ENCODE results near the gene ENAH. TPM values are rescaled to one million over a fixed set of nuclear protein-coding genes. Genes with fewer than 3 reads are reported as not detected.

ENAH gene
- total RNA-seq, 1 donor from 2014 or later = 73.5 TPM

DNA sequence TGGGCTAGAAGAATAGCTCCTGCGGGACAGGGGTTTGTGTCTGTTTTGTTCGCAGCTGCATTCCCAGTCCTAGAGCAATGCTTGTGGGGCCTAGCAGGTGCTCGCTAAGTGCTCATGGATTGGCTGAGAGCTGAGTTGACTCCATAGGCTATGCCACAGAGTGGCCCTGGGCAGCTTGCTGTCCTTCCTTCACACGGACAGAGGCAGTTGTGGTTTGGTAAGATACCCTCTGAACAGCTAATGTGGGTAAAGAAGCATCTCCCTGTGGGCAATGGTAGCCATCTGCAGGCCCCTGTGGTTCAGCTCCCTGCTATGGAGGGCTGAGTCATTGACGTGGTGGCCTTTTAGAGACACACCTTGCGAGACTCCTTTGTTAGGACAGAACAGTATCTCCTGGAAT, 201.6 kb downstream of the ENAH start:
- DNase-seq = no peak

DNA sequence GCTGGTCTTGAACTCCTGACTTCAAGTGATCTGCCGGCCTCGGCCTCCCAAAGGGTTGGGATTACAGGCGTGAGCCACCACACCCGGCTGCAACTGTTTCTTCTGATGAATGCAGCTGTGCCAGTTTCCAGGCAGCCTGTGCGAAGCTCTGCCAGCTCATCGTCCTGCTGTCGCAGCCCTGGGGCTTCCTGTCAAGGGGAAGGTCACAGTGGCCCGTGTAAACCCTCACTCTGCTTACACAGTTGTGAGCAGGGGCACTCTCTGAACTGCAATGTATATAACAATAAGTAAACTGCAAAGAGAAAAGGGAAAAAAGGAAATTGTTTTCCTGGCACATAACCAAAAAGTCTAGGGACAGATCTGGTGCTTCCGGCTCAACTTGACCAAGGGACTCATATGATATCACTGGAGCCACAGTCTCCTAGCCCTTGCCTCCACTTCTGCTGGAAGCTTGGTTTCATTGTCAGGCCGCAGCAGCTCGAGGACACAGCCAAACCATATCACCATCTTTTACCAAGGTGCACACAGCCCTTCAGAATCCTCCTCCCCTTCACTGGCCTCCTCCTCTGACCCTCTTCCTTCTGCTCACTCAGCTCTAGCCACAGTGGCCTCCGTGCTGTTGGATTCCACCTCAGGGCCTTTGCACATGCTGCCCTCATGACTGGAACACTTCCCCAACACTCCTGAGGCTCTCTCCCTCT, 202.3 kb downstream of the ENAH start:
- no peak for DNase-seq

DNA sequence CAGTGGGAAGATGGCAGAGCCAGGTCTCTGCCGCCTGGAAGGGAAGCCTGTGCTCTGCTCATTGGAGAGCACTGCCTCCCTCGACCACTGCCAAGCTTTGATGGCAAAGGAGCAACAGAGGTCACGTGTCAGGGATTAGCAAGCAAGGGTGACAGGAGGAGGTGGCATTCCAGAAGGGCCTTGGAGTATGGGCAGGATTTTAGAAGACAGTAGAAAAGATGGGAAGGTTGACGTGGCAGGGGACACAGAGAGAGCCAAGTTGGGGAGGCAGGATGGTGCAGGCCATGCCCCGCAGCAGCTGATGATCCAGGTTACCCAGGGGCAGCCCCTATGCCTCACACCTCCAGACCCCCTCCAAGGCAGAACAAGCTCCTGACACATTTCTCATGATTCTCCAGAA, 203.1 kb downstream of the ENAH start:
- DNase-seq = no peak

DNA sequence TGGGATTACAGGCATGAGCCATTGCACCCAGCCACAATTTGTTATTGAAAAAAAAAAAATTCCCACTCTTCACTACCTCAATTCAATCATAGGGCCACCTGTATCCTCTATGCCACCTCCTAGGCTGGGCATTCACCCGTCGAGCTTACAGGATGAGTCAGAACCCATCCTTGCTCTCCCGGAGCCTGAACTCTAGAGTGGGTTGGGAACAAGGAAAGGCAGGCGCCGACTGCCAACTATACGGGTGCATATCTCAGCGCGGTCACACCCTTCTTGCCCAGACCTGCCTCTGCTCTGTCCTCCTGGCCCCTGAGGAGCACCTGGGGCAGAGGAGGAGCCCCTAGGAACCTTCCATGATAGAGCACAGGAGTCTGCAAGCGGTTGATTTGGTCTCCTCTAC, 203.7 kb downstream of the ENAH start:
- no peak for DNase-seq

DNA sequence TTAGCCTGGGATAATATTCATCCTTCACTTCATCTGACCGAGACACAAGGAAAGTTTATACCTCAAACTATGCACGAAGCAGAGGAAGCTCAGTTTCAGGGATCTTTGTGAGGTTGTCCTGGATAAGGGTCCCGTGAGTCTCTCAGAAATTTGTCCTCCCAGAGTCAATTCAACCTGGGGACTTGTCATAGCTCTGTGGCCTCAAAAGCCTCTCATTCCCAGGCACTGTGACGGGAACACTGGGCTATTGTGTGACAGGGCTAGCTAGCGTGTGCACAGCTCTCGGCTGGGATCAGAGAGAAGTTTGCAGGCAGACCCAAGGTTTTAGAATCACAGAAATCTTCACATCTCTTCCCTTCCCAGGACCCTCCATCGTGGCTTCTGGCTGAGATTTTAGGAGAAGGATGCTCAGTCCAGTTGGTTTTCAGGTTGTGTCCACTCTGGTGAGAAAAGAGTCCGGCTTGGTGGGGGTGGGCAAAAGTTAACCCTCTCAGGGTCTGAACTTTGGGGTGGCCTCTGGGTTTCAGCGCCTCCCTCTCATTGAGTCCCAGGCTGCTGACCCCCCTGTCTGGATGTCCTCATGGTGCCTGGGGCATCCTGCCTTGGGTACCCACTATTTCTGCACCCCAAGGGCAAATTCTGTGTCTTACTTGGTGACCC, 204.6 kb downstream of the ENAH start:
- peak; percentile 16 for DNase-seq

DNA sequence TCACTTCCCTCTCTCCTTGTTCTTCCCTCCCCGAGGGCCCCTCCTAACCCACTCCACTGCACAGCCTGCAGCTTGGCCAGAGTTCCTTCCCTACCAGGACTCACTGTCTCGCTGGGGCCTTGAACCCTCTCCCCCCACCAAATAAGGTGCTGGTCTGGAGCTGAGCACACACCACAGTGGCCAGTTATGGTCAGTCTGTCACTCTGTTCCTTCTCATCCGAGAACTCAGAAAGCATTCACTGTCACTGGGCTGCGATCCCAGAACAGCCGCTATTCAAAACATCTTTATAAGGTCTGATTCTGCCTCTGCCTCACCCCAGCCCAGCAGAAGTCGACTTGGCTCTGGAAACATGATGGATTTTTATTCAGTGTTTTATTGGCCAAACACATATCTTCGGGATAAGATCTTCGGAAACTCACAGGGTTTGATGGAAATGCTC, 205.3 kb downstream of the ENAH start:
- DNase-seq = peak; percentile 63

DNA sequence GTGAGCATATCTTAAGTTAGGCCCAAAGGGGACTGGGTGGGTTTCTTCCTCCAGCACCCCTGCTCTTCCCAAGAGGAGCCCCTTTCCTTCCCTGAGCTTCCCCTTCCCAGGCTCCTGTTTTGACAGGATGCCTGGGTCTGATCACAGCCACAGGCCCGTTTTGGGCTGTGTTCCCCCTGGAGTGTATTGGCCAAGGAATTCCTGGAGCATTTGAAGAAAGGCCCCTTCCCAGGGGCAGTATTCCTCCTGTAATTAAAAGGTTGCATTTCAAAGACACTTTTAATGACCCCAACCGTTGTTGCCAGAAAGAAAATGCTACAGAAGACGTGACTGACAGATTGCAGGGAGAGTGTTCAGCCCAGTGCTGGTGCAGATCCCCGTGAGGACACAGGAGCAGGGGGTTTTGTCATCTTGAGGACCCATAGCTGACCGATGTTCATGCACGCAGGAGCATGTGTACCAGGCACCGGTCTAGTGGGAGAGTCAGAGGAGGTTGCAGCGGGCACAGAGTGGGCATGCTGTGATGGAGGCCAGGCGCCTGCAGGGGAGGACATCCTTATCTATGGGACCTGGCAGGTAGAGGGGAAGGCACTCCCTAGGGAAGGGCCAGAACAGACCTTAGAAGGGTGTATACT, 205.8 kb downstream of the ENAH start:
- DNase-seq = no peak

DNA sequence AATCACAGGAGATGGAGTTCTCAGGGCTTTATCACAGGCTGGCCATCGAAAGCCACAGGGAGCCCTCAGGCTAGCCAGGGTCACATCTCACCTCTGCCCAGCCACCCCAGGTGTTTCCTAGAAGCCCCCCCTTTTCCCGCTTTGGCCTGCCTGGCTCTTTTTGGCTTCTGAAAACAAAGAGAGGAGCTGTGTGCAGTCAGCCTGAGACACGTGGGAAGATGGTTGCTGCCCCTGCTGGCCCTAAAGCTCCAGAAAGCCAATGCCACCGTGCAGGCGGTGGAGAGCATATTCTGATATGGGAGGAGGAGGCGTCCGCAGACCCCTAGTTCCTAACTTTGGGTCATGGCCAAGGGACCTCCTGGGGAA, 206.3 kb downstream of the ENAH start:
- DNase-seq = no peak

DNA sequence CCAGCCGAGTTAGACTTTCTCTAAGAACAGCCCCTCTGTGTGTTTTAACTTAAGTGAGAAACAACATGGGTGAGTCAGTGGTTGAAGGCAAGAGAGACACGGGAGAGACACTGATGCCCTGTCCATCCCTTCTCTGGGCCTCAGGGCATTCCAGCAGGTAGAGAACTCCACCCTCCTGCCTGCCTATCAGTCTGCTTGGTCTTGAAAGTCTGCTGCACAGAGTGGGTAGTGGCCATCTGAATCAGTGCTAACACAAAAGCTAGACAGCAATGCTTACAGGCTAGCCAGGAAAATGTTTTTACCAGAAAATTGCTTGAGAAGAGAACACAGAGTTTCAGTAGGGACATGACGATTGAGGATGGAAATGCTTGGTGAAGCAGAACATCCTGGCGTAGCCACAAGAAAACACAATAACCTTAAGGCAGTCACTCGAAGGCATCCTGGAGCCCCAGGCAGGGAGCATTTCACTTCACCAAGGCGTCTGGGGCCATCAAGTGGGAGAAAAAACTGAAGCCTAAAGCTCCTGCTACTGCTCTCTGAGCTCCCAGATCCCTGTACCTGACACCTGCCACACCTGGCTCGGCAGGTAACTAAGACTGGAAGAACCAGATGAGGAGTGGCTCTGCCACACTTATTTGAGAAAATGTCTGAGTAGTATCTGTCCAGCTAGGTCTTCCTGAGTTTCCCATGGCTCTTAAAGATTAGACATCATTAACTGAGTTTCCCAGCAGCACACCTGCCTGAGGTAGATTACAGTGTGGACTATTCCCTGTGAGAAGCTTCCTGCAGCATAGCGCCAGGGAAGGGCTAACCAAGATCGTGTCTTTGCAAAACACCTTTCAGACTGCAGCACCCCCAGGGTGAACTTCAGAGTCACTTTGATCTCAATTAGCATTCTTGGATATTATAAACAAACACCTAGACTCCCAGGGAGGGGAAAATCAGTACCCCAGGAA, 207.0 kb downstream of the ENAH start:
- no peak for DNase-seq

DNA sequence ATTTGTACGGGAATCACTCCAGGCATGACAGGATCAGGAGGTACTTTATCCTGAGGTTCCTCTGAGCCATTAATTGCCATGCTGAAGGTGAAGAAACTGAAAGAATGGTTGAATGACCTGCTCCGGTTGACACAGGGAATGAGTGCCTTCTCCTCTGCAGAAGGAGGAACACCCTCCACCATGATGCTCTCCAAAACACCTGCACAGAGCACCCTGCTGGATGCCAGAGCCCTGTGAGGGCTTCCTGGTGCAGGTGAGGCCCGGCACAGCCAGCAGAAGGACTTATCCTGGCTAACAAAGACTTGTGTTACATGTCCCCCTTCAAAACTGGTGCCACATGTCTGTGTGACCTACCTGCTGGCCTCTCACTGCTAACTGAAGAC, 210.8 kb downstream of the ENAH start:
- DNase-seq = no peak

DNA sequence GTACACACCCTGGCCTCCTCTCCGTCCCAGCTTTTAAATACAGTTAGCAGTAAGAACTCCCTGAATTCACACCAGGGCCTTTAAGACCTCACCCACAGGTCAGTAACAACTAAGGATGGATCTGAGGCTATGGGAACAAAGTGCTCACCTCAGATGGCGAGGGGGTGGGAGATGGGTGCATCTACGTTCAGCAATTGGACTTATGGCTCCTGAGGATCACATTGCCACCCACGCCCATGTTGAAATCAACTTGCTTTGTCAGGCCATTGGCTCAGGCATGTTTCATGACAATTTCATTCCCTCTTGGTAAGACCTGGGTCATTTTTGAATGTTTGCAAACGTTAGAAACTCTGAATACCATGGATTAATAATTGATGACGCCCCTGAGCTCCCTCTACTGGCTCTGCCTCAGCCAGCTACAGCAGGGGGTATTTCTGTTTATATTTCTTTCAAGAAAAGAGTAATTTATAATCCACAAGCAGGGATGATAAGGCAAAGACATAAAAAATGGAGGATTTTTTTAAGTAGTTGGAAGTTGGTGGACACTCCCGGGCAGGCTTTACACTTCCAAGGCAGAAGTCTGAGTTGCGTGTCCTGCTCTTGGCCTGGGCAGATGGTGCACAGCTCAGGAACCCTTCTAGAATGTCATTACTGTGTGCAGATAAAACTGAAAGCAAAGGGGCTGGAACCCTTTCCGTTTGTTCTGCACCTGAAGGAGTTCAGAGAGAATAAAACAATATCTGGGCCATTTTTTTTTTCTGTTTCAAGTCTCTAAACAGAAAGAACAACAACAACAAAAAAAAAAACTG, 211.4 kb downstream of the ENAH start:
- DNase-seq = no peak

DNA sequence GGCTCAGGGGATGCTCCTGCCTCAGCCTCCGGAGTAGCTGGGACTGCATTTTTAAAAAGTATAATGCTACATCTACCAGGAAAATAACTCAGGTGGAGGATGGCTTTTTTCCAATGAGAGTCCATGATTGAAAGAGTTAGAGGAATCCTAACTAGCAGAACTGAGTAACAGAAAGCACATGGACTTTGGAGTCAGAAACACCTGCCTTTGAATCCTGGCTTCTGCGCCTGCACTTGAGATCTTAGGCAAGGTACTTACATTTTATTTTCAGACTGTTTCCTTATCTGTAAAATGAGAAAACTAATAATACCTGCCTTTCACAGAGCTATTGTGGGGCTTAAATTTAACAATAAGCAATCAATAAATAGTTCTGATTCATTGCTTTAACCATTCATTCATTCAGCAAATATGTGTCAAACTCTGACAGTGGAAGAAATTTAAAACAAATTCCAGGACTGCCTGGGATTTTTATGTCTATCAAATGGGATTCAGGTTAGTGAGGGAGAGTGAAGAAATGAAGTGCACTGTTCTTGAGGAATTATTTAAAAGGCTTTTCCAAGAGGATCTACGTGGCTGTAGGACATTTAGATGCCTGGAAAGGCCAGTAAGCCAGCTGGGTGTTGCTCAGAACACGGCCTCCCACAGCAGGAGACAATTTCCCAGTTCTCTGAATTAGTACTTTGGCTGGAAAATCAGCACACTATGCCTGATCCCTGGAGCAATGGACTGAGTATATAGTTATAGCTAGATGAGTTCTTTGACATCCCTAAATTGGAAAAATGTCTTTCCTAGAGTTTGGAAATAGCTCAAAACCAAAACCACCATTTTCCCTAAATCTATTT, 212.3 kb downstream of the ENAH start:
- DNase-seq = no peak

DNA sequence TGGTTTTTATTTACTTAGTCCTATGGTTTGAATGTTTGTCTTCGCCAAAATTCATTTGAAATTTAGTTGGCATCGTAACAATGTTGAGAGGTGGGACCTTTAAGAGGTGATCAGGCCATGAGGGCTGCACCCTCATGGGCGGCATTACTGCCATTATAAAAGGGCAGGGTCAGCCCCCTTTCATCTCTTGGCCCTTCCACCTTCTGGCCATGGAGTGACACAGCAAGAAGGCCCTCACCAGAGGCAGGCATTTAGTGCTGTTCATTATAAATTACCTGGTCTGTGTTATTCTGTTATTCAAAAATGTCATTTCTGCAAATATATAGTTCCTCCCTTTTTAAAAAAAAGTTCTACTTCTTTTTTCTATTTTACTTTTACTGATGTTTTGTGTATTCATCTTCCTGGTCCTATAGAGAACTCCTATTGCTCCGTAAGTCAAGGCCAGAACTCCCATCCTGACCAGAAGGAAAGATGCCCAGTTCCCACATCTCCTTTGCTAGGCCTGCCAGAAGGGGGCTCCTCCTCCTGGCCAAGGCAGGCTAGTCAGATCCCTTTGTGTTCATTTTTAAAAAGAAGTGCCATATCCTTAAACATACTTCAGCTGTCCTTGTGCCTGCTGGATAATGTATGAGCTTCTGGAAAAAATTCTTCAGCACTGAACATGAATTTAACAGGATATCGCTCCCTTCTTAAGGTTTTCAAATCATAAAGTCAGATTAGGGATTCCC, 215.0 kb downstream of the ENAH start:
- DNase-seq = no peak

Other genes with a start within 250 kb of the ENAH start
- gene LBR, start 225.1 kb downstream of the ENAH start, total RNA-seq = 71.6 TPM
- 337 TPM for gene SRP9, start 124.7 kb upstream of the ENAH start, total RNA-seq
- 7.2 TPM for gene EPHX1, start 157.0 kb upstream of the ENAH start, total RNA-seq
- gene TMEM63A, start 229.3 kb upstream of the ENAH start, total RNA-seq = 1.1 TPM
- 0.47 TPM for gene LEFTY1, start 236.0 kb upstream of the ENAH start, total RNA-seq

All from occipital lobe (tissue), 2 donors.